K562 treated with DMSO at 1 percent for 48 hours (cell line): Measurements from ENCODE around the gene BET1L. TPM values are rescaled to one million over a fixed set of nuclear protein-coding genes. Genes with fewer than 3 reads are reported as not detected.

Experiments
- total RNA-seq: library from RNA; unstranded; fragments of 300-600 nt; gene quantifications from 2 replicates; pipeline ENCODE4 v1.2.3, GENCODE V29; 2022; ENCODE audit warnings: low replicate concordance; ENCODE audit errors: extremely low read depth

BET1L gene, protein sequence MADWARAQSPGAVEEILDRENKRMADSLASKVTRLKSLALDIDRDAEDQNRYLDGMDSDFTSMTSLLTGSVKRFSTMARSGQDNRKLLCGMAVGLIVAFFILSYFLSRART
- total RNA-seq: not detected in 2 replicates

GRCh38 chr11:207208-207862, at the start of gene BET1L, which contains the start of gene RIC8A:
BET1L (minus strand) TSS chr11:207399; CDS start chr11:207321, 78 bp downstream.
RIC8A (plus strand) TSS chr11:207708; CDS start chr11:208855, 1,147 bp downstream.

GRCh38 chr11:236774-237767, 29.9 kb upstream of the BET1L start, which contains the start of gene PSMD13:
PSMD13 (plus strand) TSS chr11:236976; CDS start chr11:237050, 74 bp downstream.

GRCh38 chr11:235997-236773, 29.0 kb upstream of the BET1L start, which contains the start of gene SIRT3:
SIRT3 (minus strand) TSS chr11:236342; CDS start chr11:236328, 14 bp downstream.

GRCh38 chr11:192674-193128, 14.5 kb downstream of the BET1L start, which contains the start of gene SCGB1C1:
SCGB1C1 (plus strand) TSS chr11:193078; CDS start chr11:193100, 22 bp downstream.

Other genes with a start within 250 kb of the BET1L start
- not detected in 2 replicates for gene SCGB1C1, start 14.3 kb downstream of the BET1L start, total RNA-seq
- gene RIC8A, start 309 bp upstream of the BET1L start, total RNA-seq: not detected in 2 replicates
- not detected in 2 replicates for gene SIRT3, start 28.9 kb upstream of the BET1L start, total RNA-seq
- not detected in 2 replicates for gene PSMD13, start 29.6 kb upstream of the BET1L start, total RNA-seq
- not detected in 2 replicates for gene NLRP6, start 71.0 kb upstream of the BET1L start, total RNA-seq
- gene PGGHG, start 81.7 kb upstream of the BET1L start, total RNA-seq: not detected in 2 replicates
- not detected in 2 replicates for gene IFITM5, start 92.1 kb upstream of the BET1L start, total RNA-seq
- 1,297 TPM in 1 of 2 replicates, not detected in the other for gene IFITM2, start 100.4 kb upstream of the BET1L start, total RNA-seq
- gene IFITM1, start 106.6 kb upstream of the BET1L start, total RNA-seq: 1,098 TPM in 1 of 2 replicates, not detected in the other
- not detected in 2 replicates for gene IFITM3, start 113.5 kb upstream of the BET1L start, total RNA-seq
- gene B4GALNT4, start 162.1 kb upstream of the BET1L start, total RNA-seq: not detected in 2 replicates
- gene PKP3, start 186.8 kb upstream of the BET1L start, total RNA-seq: not detected in 2 replicates
- not detected in 2 replicates for gene SIGIRR, start 207.6 kb upstream of the BET1L start, total RNA-seq
- gene ANO9, start 234.6 kb upstream of the BET1L start, total RNA-seq: not detected in 2 replicates
- gene PTDSS2, start 242.9 kb upstream of the BET1L start, total RNA-seq: not detected in 2 replicates